Activated T-cell treated with anti-CD3 and anti-CD28 coated beads, Interleukin-2, amount 50 U/mL, for 72 hours (primary cell): ENCODE results near the gene SLIT3. TPM values are rescaled to one million over a fixed set of nuclear protein-coding genes. Genes with fewer than 3 reads are reported as not detected.
"Not testable (repeated sequence)": the region's sequence is repeated elsewhere in the genome, so short reads cannot be mapped to it uniquely, and the experiment has no call there.

Experiments
- ATAC-seq, 2 donors: fragments of 150-1000 bp; cut with Tn5 transposase; replicated peaks in 1 of 2; 2 replicates each; pipeline ENCODE4 v1.10.0; 2021; ENCODE audit warnings: moderate library complexity in 2 of 2, mild to moderate bottlenecking in 1 of 2
- DNase-seq, 2 donors: peaks; one replicate each; pipeline ENCODE4 v3.0.0; 2021 to 2022; ENCODE audit warnings: mixed read lengths in 1 of 2
- H3K27ac Mint-ChIP-seq: one replicate; pipeline ENCODE4 v1.8.0; 2022; ENCODE audit warnings: mild to moderate bottlenecking, moderate library complexity, mixed read lengths
- H3K27me3 Mint-ChIP-seq: one replicate; pipeline ENCODE4 v1.8.0; 2022; ENCODE audit warnings: low read depth, mixed read lengths
- H3K36me3 Mint-ChIP-seq, 2 donors: one replicate each; pipeline ENCODE4 v1.8.0; 2022; ENCODE audit warnings: mixed read lengths in 2 of 2, mild to moderate bottlenecking in 1 of 2; ENCODE audit not compliant: insufficient read depth in 2 of 2
- H3K4me1 Mint-ChIP-seq: one replicate; pipeline ENCODE4 v1.8.0; 2022; ENCODE audit warnings: low read depth, mixed read lengths
- H3K4me3 Mint-ChIP-seq, 2 donors: one replicate each; pipeline ENCODE4 v1.8.0; 2022; ENCODE audit warnings: mild to moderate bottlenecking in 2 of 2, mixed read lengths in 2 of 2, moderate library complexity in 2 of 2
- H3K9me3 Mint-ChIP-seq, 2 donors: one replicate each; pipeline ENCODE4 v1.8.0; 2022; ENCODE audit warnings: mixed read lengths in 2 of 2
- total RNA-seq, 2 donors: library from RNA; stranded (reverse); gene quantifications; one replicate each; pipeline ENCODE4 v1.2.3, GENCODE V29; 2022

Gene SLIT3
- total RNA-seq, 2 donors from 2014 or later = 1.7 to 3.1 TPM

- no peaks in the 10 kb centered on the region for H3K9me3 Mint-ChIP-seq
Observed at GRCh38 chr5:169127431-169127830, 173.5 kb downstream of the SLIT3 start.

DNA sequence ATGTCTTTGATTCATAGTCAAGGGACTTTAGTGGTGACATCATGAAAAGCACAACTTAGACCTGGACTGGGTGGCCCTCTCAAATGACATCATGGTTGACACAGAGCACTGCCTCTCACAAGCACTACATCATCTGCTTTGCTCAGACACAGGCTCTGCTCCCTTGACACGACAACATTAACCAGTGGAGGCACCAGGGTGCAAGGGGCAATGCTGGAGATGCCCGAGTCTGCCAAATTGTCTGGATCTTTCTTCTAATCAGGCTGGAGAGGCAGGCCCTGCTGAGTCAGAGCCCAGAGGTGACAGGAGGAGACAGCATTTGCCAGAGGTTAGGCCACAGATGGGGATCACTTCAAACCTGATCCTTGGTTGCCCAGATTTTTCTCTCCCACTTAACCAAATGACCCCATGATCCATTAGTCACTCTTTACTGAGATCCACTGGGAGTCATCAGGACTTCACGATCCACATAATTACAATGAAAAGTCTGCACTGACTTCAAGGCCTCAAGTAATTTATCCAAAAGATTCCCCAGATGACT is 174.4 kb downstream of the SLIT3 start:
- H3K27ac Mint-ChIP-seq = no peak overlapping the region
- no peak for ATAC-seq

More at GRCh38 chr5:169127431-169127830, 173.5 kb downstream of the SLIT3 start:
- no peaks in the 10 kb centered on the region for H3K36me3 Mint-ChIP-seq
- DNase-seq (no peak), ATAC-seq (no peak)
- no peaks in the 10 kb centered on the region for H3K4me1 Mint-ChIP-seq
- peaks cover 5% of the 10 kb centered on the region for H3K27me3 Mint-ChIP-seq
- H3K4me3 Mint-ChIP-seq = no peak overlapping the region
- no peak overlapping the region for H3K27ac Mint-ChIP-seq

DNA sequence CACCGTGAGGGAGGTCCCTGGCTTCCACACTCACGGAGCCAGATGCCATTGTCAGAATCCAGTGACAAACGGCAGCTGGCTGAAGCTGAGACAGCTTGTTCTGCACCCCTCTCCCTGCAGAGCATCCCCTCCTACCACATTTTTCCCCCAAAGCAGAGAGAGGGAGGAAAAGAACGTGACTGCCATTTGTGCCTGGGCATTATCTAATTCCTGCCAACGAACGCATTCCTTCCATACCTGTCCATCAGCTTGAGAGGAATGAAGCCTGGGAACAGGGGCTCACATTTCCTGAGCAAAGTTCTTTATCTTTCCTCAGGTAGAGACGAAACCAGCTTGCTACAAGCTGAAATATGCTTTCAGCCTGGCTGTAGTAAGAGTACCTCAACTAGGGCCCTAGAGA is 175.4 kb downstream of the SLIT3 start:
- Mint-ChIP-seq H3K36me3 (no peaks in the 10 kb centered on the region), H3K9me3 (no peaks in the 10 kb centered on the region), H3K27me3 (no peaks in the 10 kb centered on the region), H3K4me3 (no peak overlapping the region), H3K4me1 (no peaks in the 10 kb centered on the region), H3K27ac (no peak overlapping the region)
- DNase-seq (no peak), ATAC-seq (no peak)

More for the DNA sequence above, 174.4 kb downstream of the SLIT3 start:
- DNase-seq = no peak
- H3K9me3 Mint-ChIP-seq = no peaks in the 10 kb centered on the region
- no peaks in the 10 kb centered on the region for H3K4me1 Mint-ChIP-seq
- H3K36me3 Mint-ChIP-seq = no peaks in the 10 kb centered on the region
- peaks cover under 1% of the 10 kb centered on the region for H3K27me3 Mint-ChIP-seq
- no peak overlapping the region for H3K4me3 Mint-ChIP-seq

GRCh38 chr5:169122951-169123350 is 178.0 kb downstream of the SLIT3 start:
- ATAC-seq = no peak
- H3K27me3 Mint-ChIP-seq = no peaks in the 10 kb centered on the region
- H3K27ac Mint-ChIP-seq = no peak overlapping the region
- H3K4me3 Mint-ChIP-seq = no peak overlapping the region
- no peak for DNase-seq
- no peaks in the 10 kb centered on the region for H3K36me3 Mint-ChIP-seq
- no peaks in the 10 kb centered on the region for H3K9me3 Mint-ChIP-seq
- no peaks in the 10 kb centered on the region for H3K4me1 Mint-ChIP-seq

DNA sequence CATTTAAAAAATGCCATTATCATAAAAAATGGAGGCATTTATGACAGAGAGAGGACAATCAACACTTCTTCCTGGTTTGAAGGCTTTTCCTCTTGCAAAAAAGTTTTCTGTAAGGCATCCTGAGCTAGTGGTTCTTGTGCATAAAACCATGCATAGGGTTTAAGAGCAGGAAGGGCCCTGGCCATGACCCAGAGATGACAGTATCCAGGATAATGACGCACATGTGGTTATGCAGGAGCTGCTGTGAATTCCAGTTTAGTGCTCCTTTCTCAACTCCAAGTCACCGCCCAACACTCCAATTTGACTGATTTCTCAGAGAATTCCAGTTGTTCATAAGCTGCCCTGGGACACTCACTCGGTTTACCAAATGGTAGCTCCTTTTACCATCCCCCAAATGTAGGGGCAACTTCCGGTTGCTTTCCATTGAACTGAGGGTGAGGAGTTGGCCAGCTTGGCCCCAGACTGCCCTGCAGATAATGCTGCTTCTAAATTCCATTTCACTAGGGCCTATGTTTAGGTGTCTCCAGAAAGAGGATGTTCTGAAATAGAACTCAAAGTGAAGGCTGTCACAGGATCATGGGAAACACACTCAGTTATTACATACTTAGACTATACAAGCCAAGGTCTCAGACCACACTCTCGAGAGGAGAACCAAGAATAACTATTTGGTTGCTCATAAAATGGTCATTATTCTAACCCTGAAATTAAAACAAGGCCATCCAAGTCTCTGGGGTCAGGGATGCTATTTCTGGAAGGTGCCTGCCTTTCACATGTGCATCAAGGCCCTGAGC is 179.1 kb downstream of the SLIT3 start:
- DNase-seq (no peak), ATAC-seq (no peak)
- no peaks in the 10 kb centered on the region for H3K27me3 Mint-ChIP-seq
- no peaks in the 10 kb centered on the region for H3K9me3 Mint-ChIP-seq
- H3K36me3 Mint-ChIP-seq = no peaks in the 10 kb centered on the region
- no peak overlapping the region for H3K4me3 Mint-ChIP-seq
- no peaks in the 10 kb centered on the region for H3K4me1 Mint-ChIP-seq
- no peak overlapping the region for H3K27ac Mint-ChIP-seq

DNA sequence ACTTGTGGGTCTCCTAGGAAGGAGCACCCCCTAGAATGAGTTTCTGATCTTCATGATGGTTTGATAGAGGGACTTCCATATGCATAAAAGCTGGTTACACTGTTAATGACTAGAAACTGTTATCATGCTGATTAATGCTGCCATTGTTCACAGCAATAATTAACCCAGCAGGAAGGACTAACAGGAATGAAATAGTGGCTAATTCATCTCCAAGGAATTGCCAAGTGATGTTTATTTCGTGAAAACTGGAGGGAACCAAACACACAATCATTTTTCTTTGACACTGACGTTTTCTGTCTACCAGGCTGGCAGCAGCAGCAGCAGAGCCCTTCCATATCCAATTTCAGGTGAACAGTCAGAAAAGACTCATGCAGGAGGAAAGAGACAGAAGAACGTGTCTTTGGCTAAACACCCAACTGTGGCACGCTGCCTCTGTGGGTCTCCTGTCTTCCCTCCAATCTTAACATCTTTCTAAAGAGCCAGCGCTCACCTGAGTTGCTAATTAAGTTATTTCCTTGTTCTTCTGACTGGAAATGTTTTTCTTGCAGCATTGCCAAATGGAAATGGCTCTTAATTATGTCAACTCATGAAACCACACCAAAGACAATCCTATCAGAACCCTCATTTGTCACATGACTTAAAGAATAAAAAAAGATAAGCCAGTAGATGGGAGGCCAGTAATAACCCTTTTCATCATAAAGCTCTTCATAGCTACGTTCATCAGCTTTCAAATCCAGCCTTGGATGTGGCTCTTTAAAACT is 181.5 kb downstream of the SLIT3 start:
- no peak for DNase-seq
- Mint-ChIP-seq H3K9me3 (no peaks in the 10 kb centered on the region), H3K4me3 (no peak overlapping the region), H3K27ac (no peak overlapping the region), H3K4me1 (no peaks in the 10 kb centered on the region), H3K27me3 (no peaks in the 10 kb centered on the region), H3K36me3 (no peaks in the 10 kb centered on the region)
- ATAC-seq = no peak

DNA sequence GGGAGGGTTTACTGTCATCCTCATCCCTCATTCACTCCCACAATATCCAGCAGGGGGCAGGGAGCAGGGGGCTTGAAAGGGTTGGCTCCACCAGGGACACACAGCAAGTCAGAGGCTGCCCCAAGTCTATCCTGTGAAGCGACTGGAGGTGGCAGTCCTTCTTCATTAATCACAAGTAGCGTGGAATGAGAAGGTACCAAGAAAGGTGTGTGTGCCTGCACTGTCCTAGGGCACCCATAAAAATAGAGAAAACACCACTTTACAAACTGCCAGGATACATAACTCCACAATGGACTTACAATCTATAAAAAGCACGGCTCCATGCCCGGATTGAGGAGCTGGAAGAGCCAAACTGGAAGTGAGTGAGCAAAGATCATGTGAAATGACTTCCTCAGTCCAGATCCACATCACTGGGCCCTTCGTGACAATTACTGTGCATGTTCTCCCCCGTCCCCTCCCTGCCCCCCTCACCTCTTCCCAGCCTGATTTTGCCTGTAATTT is 183.9 kb downstream of the SLIT3 start:
- Mint-ChIP-seq H3K27ac (no peak overlapping the region), H3K27me3 (no peaks in the 10 kb centered on the region), H3K9me3 (no peaks in the 10 kb centered on the region), H3K4me3 (no peak overlapping the region), H3K36me3 (no peaks in the 10 kb centered on the region), H3K4me1 (no peaks in the 10 kb centered on the region)
- no peak for ATAC-seq
- no peak for DNase-seq

- Mint-ChIP-seq H3K9me3 (peaks cover 0 to 3% of the 10 kb centered on the region in 2 donors), H3K27me3 (no peaks in the 10 kb centered on the region), H3K27ac (no peak overlapping the region), H3K36me3 (no peaks in the 10 kb centered on the region), H3K4me1 (no peaks in the 10 kb centered on the region), H3K4me3 (no peak overlapping the region)
- DNase-seq (no peak), ATAC-seq (no peak)
Observed at GRCh38 chr5:169115461-169116124, 185.3 kb downstream of the SLIT3 start.

- Mint-ChIP-seq H3K36me3 (no peaks in the 10 kb centered on the region), H3K27ac (no peak overlapping the region), H3K4me1 (no peaks in the 10 kb centered on the region), H3K9me3 (peaks cover 0 to 4% of the 10 kb centered on the region in 2 donors), H3K4me3 (no peak overlapping the region), H3K27me3 (no peaks in the 10 kb centered on the region)
- DNase-seq (no peak), ATAC-seq (no peak)
Observed at GRCh38 chr5:169114466-169115065, 186.4 kb downstream of the SLIT3 start.

- no peak for DNase-seq
- Mint-ChIP-seq H3K36me3 (no peaks in the 10 kb centered on the region), H3K27me3 (no peaks in the 10 kb centered on the region), H3K27ac (no peak overlapping the region), H3K4me3 (no peak overlapping the region), H3K9me3 (peaks cover 0 to 4% of the 10 kb centered on the region in 2 donors), H3K4me1 (no peaks in the 10 kb centered on the region)
- ATAC-seq = no peak
Observed at GRCh38 chr5:169112016-169112415, 188.9 kb downstream of the SLIT3 start.

DNA sequence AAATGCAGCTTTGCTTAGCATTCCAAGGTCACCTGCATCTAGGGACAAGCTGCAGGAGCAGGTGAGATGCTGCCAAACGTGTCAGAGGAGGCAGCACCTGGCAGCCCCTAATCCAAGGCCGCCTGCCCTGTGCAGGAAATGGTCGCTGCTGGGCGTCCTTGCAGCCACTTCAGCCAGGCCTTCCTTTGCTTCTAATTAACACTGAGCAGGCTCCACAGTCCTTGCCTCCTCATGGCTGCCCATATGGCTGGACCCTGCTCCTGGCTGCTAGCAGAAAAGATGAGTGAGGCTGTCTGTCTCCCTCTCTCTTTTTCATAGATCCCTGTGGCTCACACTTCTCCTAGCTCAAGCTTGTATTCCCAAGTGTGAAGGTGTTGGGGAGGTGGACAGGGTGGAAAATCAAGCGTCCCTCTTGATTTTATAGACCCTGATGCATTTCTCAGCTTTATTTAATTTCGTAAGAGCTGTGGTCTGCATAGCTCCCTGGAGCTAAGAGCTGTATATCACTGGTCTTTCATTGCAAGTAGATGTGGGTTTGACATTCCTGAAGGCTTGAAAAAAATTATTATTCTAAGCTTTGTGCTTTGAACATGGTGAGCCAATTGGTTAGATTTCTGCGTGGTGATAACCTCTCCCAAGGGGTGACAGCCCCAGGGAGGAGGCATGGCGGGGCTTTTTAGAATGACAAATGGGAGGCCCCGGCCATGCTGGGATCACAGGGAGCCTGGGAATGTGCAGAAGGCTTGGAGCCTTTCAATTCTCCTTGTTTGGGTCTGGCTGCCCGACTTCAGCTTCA is 193.8 kb downstream of the SLIT3 start:
- peaks cover 2 to 4% of the 10 kb centered on the region in 2 donors for H3K9me3 Mint-ChIP-seq
- H3K27me3 Mint-ChIP-seq = no peaks in the 10 kb centered on the region
- H3K4me3 Mint-ChIP-seq = no peak overlapping the region
- H3K27ac Mint-ChIP-seq = no peak overlapping the region
- H3K4me1 Mint-ChIP-seq = no peaks in the 10 kb centered on the region
- DNase-seq (no peak), ATAC-seq (no peak)
- H3K36me3 Mint-ChIP-seq = no peaks in the 10 kb centered on the region

GRCh38 chr5:169105582-169105981 is 195.4 kb downstream of the SLIT3 start:
- not testable (repeated sequence) for H3K9me3 Mint-ChIP-seq, H3K4me3 Mint-ChIP-seq, H3K36me3 Mint-ChIP-seq, H3K27ac Mint-ChIP-seq, H3K27me3 Mint-ChIP-seq, DNase-seq, H3K4me1 Mint-ChIP-seq, ATAC-seq
